GM19035 (cell line): ENCODE results near the gene GAREM1.
"Not testable (repeated sequence)": the region's sequence is repeated elsewhere in the genome, so short reads cannot be mapped to it uniquely, and the experiment has no call there.

Experiments
- ATAC-seq: cut with Tn5 transposase; IDR thresholded peaks from one replicate; pipeline ENCODE4 v1.9.1; 2021; ENCODE audit not compliant: unreplicated experiment

Gene GAREM1

DNA sequence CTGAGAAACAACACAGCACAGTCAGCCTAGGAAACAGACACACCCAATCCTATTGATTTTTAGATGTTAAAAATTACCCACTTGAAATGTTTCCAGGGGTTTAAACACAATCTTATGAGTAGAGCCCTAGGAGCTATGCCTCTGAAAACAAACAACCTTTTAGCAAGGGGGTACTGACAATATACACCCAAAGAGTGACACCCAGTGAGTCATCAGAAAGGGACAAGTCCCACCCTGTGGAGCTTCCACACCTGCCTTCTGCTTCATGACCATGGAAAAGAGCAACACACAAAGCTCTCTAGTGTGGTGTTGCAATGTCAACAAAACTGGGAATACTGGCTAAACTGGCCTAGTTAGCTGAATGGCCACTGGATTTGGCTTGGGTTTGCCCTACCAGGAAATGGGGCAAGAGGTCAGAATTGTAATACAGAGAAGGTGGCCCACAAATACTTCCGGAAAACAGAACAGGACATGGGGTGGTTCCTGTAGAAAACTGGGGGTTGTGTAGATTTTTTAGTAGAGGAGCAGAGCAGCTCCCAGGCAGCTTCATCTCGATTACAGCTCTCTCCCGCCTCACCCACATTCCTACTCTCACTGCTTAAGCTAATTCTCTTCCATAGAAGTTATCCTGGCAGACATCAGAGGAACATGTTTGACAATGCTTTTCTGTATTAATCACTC lies 98.2 kb downstream of the GAREM1 start:
- no peak for ATAC-seq

- ATAC-seq = no peak
Observed at GRCh38 chr18:32372047-32372380, 98.7 kb downstream of the GAREM1 start.

- ATAC-seq = no peak
Observed at GRCh38 chr18:32371384-32371783, 99.3 kb downstream of the GAREM1 start.

DNA sequence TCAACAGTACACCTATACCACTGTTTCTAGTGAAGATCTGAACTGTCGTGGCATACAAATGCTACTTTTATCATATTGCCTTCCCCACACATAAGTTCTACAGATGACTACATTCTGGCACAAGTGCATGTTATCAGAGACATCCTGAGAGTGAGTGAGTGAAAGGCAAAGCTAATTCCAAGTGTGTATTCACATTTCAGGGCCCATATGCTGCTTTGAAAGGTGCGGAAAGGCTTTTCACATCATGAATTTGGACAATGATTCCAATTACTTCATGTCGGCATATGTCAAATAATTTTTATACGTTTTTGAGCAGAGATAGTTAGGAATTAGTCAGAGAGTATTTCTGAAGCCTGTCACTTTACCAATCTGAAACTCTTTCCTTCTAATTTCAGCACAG lies 101.7 kb downstream of the GAREM1 start:
- no peak for ATAC-seq

GRCh38 chr18:32368170-32368569 lies 102.5 kb downstream of the GAREM1 start:
- no peak for ATAC-seq

DNA sequence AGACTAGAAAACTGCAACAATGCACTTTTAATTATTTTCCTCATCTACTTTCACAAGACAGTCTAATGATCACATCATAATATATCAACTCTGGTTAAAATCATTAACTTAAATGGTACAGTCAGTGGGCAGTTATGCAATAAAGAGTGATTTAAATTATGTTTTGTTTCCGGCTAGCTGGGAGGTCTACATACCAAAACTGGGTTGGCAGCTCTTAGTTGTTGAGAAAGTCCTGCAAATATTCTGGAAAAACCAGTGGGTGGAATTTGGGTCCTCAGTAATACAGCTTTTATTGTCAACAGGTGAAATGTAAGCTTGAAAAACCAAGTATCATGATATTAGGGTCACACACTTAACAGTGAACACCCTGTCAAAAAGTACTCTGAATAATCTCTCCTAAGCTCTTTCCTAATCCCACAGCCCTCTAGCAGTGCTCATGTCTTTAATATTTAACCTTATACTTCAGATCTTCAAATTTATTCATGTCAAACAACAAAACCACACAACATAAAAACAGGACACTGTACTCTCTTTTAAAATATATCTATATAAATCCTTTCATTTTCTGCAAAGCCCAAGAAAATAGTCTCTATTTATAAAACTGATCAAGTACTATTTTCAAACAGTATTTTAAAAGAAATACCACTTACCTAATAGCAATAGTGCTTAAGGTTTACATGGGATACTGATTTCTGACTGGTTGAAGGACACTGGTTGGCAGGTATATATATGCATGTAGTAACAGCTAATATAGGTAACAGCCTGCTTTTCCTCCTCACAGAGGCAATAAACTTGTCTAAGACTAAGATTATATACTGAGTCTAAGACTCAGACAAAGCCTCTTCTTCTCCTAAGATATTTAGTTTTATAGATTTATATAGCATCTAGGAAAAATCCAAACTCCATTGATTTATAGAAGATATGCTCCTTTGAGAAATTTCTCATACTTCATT lies 103.8 kb downstream of the GAREM1 start:
- ATAC-seq = no peak

- no peak for ATAC-seq
Observed at GRCh38 chr18:32362484-32362883, 108.2 kb downstream of the GAREM1 start.

GRCh38 chr18:32360682-32361345 lies 109.9 kb downstream of the GAREM1 start:
- no peak for ATAC-seq

GRCh38 chr18:32358529-32358928 lies 112.2 kb downstream of the GAREM1 start:
- ATAC-seq = no peak

GRCh38 chr18:32358075-32358474 lies 112.6 kb downstream of the GAREM1 start:
- no peak for ATAC-seq

DNA sequence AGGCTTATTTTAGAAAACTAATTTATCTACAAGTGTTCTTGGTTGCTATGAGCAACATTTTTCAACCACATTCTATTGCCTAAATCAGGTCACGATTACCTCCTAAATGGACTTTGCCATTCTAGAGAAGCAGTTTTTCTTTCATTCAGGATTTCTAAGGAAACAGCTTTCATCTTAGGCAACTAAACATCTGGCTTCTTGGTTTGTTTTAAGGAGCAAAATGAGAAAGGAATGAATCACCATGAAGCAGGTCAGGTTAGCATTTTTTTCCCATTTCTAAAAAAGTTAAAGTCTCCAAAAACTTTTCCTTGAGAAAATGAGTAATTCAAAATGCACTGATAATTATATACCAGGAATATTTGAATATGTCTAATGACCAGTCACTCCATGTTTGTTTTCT lies 114.8 kb downstream of the GAREM1 start:
- ATAC-seq = no peak

DNA sequence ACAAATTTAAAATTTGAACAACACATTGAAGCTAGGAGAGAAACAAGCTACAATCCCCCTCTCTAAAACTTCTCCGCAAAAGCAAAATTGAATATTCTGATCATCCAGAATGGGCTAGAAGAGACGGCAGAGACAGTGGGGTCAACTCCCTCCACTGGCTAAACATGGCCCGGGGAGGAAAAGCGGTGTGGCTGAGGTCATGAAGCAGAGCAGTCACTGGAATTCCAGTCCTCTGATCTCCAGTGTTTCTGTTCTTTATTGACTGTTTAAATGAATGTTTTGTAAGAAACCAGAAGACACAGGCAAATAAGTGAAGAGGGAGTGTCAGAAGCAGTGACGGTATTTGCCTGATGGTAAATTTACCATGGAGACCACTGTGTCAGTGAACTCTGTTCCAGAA lies 116.2 kb downstream of the GAREM1 start:
- no peak for ATAC-seq

- ATAC-seq = no peak
Observed at GRCh38 chr18:32353257-32353656, 117.4 kb downstream of the GAREM1 start.

DNA sequence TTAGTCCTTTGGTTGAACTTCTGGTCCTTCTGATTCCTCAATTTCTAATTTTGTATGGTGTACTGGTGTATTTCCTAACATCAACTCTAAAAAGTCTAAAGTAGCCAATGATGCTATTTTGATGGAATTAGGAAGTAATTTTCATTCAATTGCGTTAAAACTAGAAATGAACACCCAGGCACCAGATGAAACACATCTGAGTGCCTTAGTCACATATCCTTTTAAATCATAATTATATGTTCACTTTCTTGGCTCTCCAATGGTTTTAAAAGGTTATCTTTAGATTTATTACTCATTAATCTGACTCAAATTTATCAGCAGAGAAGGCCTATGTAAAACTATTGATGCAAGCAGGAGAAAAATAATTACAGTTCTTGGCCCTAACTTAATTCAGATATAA lies 119.7 kb downstream of the GAREM1 start:
- no peak for ATAC-seq

DNA sequence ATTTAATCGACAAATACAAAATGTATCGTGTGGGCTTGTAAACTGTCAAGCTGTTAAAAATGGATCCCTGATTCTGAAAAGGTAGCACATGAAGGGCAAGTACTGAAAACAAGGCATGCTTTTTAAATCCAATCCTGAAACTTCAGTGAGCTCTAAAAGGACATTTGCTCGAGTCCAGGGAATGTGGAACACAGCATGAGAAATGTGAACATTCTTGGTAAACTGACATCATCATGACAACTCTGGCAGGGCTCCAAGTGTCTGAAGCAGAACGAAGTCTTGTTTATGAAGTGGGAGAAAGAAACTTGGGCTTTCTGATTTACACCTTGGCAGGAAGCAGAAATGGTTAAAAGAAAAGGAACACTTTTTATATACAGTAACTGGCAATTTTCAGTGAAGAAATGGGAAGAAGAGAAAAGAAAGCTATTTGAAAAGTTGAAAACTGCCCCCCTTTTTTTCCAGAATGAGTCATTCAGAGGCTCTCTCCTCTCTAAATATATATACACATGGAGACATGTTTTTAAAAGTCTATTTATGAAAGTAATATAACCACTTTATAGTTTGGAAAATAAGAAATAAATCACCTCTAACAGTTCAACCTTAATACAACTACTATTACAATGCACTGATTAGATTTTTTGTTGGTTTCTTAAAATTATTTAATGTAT lies 120.8 kb downstream of the GAREM1 start:
- ATAC-seq = no peak

DNA sequence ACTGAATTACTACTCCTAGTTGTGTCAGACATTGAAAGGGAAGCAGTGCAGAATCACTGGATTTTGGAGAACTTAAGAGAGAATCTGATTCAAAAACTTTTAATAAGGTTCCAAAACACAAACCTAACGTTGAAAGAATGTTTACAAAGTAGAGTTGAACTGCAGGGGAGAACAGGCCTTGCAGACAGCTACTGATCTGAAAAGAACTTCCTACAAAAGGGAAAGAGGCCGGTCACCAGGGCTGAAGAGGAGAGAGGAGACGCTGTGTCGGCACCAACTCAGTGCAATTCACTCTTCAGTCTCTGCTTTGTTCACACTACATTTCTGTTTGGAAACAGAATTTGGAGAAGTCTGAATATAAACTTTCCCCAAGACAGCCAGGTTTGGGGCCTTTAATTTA lies 124.0 kb downstream of the GAREM1 start:
- ATAC-seq = no peak

DNA sequence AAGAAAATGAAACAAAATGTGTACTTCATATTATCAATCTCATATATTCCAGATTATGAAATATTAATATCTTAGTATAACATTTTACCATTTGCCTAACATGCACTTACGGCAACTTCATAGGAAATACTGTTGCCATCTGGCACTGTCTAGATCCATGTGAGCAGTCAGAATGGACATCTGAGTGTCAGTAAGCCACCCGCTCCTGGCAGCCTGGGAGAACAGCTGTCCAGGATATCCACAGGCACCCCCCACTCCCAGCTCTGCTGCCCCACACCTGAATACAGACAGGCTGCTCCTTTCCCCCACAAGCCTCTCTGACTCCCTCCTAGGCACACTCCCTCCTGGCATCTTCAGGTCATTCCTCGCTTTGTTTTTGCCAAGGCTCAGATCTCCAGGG lies 127.0 kb downstream of the GAREM1 start:
- ATAC-seq = no peak

GRCh38 chr18:32341112-32341511 lies 129.6 kb downstream of the GAREM1 start:
- not testable (repeated sequence) for ATAC-seq

DNA sequence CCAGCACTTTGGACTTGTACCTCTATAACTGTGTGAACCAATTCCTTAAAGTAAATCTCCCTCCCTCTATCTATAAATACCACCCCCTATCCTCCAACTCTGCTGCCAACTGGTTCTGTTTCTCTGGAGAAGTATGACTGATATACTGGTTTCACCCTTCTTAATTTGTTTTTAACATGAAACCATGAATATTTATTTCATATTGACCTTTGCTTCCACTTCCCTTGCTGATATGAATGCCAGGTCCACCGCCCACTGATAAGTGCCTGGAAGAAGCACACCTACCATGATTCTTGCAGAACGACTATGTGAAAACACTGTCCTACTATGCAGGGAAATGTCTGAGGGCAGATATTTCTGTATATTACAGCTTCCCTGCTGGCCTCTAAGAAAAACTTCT lies 131.6 kb downstream of the GAREM1 start:
- ATAC-seq = no peak

DNA sequence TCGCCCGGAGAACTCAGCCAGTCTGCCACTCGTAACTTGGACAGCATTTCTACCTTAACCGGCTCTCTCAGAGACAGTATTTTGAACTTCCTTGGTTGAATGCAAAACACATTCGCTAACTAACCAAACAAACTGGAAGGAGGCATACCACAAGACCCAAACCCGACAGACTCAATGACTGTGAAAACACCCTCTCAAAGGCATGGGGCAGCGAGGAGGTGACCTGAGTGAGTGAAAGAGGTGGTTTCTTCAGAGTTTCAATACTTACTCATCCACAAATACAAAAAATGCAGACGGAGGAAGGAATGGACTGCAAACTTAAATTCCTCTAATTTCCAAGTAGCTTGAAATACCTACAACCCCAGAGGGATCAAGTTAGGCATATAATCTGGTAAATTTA lies 132.9 kb downstream of the GAREM1 start:
- no peak for ATAC-seq

DNA sequence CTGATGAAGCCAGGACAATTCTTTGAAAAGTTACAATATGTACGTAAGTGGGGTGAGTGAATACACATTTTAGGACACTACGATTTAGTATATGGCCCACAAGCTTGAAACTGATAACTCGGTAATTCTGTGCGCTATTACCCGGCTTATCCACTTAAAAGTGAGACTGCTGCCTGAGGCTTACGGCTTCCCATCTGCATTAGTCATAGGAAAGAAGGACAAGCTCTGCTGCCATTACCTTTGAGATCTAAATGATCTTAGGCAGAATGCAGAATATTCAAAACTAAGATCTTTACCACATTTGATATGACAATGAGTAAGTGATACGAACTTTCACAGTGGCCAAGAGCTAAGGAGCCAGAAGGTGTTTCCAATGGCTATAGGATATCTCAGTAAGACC lies 133.3 kb downstream of the GAREM1 start:
- ATAC-seq = no peak
